ENCODE measurements around the gene PLEKHO1. TPM values are rescaled to one million over a fixed set of nuclear protein-coding genes. Genes with fewer than 3 reads are reported as not detected.
A peak's percentile ranks its signal among the peaks of the same experiment; 100 is the strongest.

PLEKHO1 gene
- total RNA-seq (2022) (2.1 and 3.6 TPM in 2 replicates), Bru-seq, nascent RNA (percentile 38 among the genes with signal in this experiment), BruChase-seq, experiment 1, labeled RNA remaining after a 2-hour chase (percentile 33 among the genes with signal in this experiment), BruChase-seq, experiment 2, labeled RNA remaining after a 6-hour chase (percentile 28 among the genes with signal in this experiment)
- long read RNA-seq, partial matches to known transcripts, result 0 of 4 reads
- long read RNA-seq, other reads (novel, unspliced or antisense), result 0 of 4 reads

GRCh38 chr1:150149271-150150132, at the start of gene PLEKHO1:
TSS of gene PLEKHO1 (plus strand) at chr1:150149916. CDS start at chr1:150150258, 342 bp downstream.
- H3K36me3 ChIP-seq (ENCODE audit: control insufficient read depth, insufficient read depth, low read length), result no peaks in the 10 kb centered on the region
- BruUV-seq (replicated peaks), result no TSS peak
- H3K27me3 ChIP-seq (replicated peaks; ENCODE audit: control insufficient read depth, insufficient read depth, low read length), result peaks cover 2% of the 10 kb centered on the region
- peaks cover 2% of the 10 kb centered on the region for H3K27me3 Mint-ChIP-seq (ENCODE audit: insufficient read depth, unreplicated experiment)
- no peaks in the 10 kb centered on the region for H3K36me3 Mint-ChIP-seq (ENCODE audit: insufficient read depth, unreplicated experiment)
- intact Hi-C loops (cut with micrococcal nuclease; ENCODE audit: unreplicated experiment), result loop anchor here (1.0 kb wide), 1 partner anchor 20 kb away; no protein-coding TSS in a partner anchor
- H3K4me1 Mint-ChIP-seq (ENCODE audit: low read depth, unreplicated experiment), result no peaks in the 10 kb centered on the region
- no peaks in the 10 kb centered on the region for H3K9me3 Mint-ChIP-seq (ENCODE audit: unreplicated experiment)
- peak in 1 of 2 experiments; percentile 43 for DNase-seq
- ChIA-PET POLR2A (interaction anchor here (0.6 to 1.5 kb wide), 2 partner anchors 14 to 46 kb away, joined by 4 read pairs; no protein-coding TSS in a partner anchor), CTCF (interaction anchor here (0.6 to 0.8 kb wide), 2 partner anchors 32 to 38 kb away, joined by 3 read pairs; no protein-coding TSS in a partner anchor)
- no peak within 1 kb of the TSS for H3K27ac Mint-ChIP-seq (ENCODE audit: unreplicated experiment)
- H3K4me1 ChIP-seq, result no peaks in the 10 kb centered on the region
- H3K9me3 ChIP-seq, result no peaks in the 10 kb centered on the region
- peak within 1 kb of the TSS; percentile 74 for H3K4me3 Mint-ChIP-seq (ENCODE audit: unreplicated experiment)
- TF ChIP-seq, protein P1, sequence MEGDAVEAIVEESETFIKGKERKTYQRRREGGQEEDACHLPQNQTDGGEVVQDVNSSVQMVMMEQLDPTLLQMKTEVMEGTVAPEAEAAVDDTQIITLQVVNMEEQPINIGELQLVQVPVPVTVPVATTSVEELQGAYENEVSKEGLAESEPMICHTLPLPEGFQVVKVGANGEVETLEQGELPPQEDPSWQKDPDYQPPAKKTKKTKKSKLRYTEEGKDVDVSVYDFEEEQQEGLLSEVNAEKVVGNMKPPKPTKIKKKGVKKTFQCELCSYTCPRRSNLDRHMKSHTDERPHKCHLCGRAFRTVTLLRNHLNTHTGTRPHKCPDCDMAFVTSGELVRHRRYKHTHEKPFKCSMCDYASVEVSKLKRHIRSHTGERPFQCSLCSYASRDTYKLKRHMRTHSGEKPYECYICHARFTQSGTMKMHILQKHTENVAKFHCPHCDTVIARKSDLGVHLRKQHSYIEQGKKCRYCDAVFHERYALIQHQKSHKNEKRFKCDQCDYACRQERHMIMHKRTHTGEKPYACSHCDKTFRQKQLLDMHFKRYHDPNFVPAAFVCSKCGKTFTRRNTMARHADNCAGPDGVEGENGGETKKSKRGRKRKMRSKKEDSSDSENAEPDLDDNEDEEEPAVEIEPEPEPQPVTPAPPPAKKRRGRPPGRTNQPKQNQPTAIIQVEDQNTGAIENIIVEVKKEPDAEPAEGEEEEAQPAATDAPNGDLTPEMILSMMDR (IDR thresholded peaks at IDR 0.05; ENCODE audit: insufficient read depth in 1 of 2, low read depth in 1 of 2, low read length in 1 of 2, severe bottlenecking in 1 of 2, unreplicated experiment in 1 of 2), result no peak
- H3K4me3 ChIP-seq (ENCODE audit: low read depth, low read length), result peak within 1 kb of the TSS; percentile 52

DNA sequence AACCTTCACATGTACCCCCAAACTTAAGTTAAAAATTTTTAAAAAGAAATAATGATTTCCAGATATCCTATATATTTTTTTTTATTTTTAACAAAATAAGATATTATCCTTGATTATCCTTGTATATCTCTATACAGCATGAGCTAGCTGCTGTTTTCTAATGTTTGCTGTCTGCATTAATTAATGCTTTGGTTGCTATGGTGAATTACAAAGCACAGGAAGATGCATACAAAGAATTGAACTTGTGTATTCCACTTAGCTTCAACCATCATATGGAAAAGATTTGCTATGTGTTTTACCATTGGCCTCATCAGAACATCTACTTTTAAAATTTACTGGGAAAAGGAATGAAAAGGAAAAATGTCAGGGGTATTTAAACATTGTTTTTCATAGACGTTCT, 46.7 kb upstream of the PLEKHO1 start:
- no peaks in the 10 kb centered on the region for H3K36me3 Mint-ChIP-seq (ENCODE audit: insufficient read depth, unreplicated experiment)
- Histone ChIP-seq H3K4me3 (ENCODE audit: low read depth, low read length) (no peak overlapping the region), H3K27me3 (replicated peaks; ENCODE audit: control insufficient read depth, insufficient read depth, low read length) (no peaks in the 10 kb centered on the region), H3K9me3 (0 out of 2 replicates have a peak, but pooled peaks cover 2% of the 10 kb centered on the region), H3K36me3 (ENCODE audit: control insufficient read depth, insufficient read depth, low read length) (0 out of 2 replicates have a peak, but pooled peaks cover 1% of the 10 kb centered on the region), H3K4me1 (no peaks in the 10 kb centered on the region)
- no peaks in the 10 kb centered on the region for H3K9me3 Mint-ChIP-seq (ENCODE audit: unreplicated experiment)
- ChIA-PET CTCF (interaction anchor here (1.1 kb wide), 1 partner anchor 15 kb away, joined by 4 read pairs; no protein-coding TSS in a partner anchor), POLR2A (no interaction called here)
- no peaks in the 10 kb centered on the region for H3K27me3 Mint-ChIP-seq (ENCODE audit: insufficient read depth, unreplicated experiment)
- H3K4me1 Mint-ChIP-seq (ENCODE audit: low read depth, unreplicated experiment), result no peaks in the 10 kb centered on the region
- H3K27ac Mint-ChIP-seq (ENCODE audit: unreplicated experiment), result no peak overlapping the region
- DNase-seq, result no peak
- no peak overlapping the region for H3K4me3 Mint-ChIP-seq (ENCODE audit: unreplicated experiment)
- intact Hi-C loops (cut with micrococcal nuclease; ENCODE audit: unreplicated experiment), result no loop called here
- no TSS peak for BruUV-seq (replicated peaks)
- TF ChIP-seq, protein P1 (IDR thresholded peaks at IDR 0.05; ENCODE audit: insufficient read depth in 1 of 2, low read depth in 1 of 2, low read length in 1 of 2, severe bottlenecking in 1 of 2, unreplicated experiment in 1 of 2), result no peak

DNA sequence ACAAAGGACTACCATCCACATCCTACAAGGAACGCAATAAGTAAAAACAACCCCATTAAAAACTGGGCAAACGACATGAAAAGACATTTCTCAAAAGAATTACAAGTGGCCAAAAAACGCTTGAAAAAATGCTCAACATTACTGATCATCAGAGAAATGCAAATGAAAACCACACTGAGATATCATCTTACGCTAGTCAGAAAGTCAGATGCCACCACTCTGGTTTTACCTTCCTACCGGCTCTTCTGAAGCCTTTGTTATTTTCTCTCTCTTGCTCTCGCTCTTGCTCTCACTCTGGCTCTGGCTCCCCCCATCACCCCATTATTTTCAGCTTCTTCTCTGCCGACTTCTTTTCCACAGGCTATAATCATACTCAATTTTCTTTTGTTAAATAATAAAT, 43.4 kb upstream of the PLEKHO1 start:
- intact Hi-C loops (cut with micrococcal nuclease; ENCODE audit: unreplicated experiment), result no loop called here
- POLR2A ChIA-PET, result no interaction called here
- CTCF ChIA-PET, result no interaction called here

More for the DNA sequence above, 43.4 kb upstream of the PLEKHO1 start:
- no TSS peak for BruUV-seq (replicated peaks)
- Histone ChIP-seq H3K9me3 (no peaks in the 10 kb centered on the region), H3K4me3 (ENCODE audit: low read depth, low read length) (no peak overlapping the region), H3K36me3 (ENCODE audit: control insufficient read depth, insufficient read depth, low read length) (no peaks in the 10 kb centered on the region), H3K4me1 (no peaks in the 10 kb centered on the region), H3K27me3 (replicated peaks; ENCODE audit: control insufficient read depth, insufficient read depth, low read length) (no peaks in the 10 kb centered on the region)
- TF ChIP-seq, protein P1 (IDR thresholded peaks at IDR 0.05; ENCODE audit: insufficient read depth in 1 of 2, low read depth in 1 of 2, low read length in 1 of 2, severe bottlenecking in 1 of 2, unreplicated experiment in 1 of 2), result no peak
- Mint-ChIP-seq H3K4me3 (ENCODE audit: unreplicated experiment) (no peak overlapping the region), H3K27ac (ENCODE audit: unreplicated experiment) (no peak overlapping the region), H3K4me1 (ENCODE audit: low read depth, unreplicated experiment) (no peaks in the 10 kb centered on the region), H3K9me3 (ENCODE audit: unreplicated experiment) (no peaks in the 10 kb centered on the region), H3K36me3 (ENCODE audit: insufficient read depth, unreplicated experiment) (no peaks in the 10 kb centered on the region), H3K27me3 (ENCODE audit: insufficient read depth, unreplicated experiment) (no peaks in the 10 kb centered on the region)
- DNase-seq, result no peak

All from Caco-2 (cell line).